ENCODE results near the gene TRAK2. TPM values are rescaled to one million over a fixed set of nuclear protein-coding genes. Genes with fewer than 3 reads are reported as not detected.

TRAK2 gene, protein sequence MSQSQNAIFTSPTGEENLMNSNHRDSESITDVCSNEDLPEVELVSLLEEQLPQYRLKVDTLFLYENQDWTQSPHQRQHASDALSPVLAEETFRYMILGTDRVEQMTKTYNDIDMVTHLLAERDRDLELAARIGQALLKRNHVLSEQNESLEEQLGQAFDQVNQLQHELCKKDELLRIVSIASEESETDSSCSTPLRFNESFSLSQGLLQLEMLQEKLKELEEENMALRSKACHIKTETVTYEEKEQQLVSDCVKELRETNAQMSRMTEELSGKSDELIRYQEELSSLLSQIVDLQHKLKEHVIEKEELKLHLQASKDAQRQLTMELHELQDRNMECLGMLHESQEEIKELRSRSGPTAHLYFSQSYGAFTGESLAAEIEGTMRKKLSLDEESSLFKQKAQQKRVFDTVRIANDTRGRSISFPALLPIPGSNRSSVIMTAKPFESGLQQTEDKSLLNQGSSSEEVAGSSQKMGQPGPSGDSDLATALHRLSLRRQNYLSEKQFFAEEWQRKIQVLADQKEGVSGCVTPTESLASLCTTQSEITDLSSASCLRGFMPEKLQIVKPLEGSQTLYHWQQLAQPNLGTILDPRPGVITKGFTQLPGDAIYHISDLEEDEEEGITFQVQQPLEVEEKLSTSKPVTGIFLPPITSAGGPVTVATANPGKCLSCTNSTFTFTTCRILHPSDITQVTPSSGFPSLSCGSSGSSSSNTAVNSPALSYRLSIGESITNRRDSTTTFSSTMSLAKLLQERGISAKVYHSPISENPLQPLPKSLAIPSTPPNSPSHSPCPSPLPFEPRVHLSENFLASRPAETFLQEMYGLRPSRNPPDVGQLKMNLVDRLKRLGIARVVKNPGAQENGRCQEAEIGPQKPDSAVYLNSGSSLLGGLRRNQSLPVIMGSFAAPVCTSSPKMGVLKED
- 22.8 and 28.5 TPM in 2 replicates for total RNA-seq

DNA sequence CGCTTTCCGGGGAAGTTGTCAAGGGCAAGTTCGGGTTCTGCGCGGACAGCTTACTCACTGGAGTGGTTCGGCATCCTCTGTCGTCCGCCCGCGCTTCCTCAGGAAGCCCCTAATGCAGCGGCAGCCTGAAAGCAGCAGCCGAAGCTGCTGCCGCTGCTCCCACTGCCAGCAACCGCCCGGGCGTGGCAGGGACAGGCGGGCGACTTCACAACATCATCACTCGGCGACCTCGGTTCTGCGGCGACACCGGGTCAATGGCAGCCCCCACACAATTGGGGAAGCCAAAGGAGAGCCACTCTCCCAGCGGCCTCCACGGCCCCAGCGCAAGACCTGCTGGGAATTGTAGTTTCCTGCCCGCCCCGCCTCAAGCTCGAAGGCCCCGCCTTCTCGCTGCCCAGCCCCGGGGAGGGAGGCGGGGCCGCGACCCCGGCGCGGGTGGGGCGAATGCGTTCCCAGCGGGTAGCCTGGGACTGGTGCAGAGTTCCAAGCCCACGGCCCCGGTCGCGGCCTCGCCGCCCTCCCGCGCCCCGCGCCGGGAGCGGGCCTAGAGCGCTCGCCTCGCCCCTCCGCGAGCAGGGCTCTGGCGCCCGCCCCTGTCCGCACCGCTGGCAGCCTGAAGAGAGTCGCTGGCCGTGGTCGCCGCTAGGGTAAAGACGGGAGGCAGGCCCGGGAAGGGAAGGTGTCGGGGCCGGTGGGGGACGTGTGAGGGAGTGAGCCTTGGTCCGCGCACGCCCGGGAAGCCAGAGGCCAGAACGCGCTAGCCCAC, at the start of gene TRAK2, which contains the start of gene STRADB:
Gene TRAK2, minus strand, starts transcription at position 167 of the 766 bp plus-strand sequence. CDS start 30,951 bp downstream, outside the sequence.
Gene STRADB, plus strand, starts transcription at position 449 of the 766 bp plus-strand sequence. CDS start 3,101 bp downstream, outside the sequence.

DNA sequence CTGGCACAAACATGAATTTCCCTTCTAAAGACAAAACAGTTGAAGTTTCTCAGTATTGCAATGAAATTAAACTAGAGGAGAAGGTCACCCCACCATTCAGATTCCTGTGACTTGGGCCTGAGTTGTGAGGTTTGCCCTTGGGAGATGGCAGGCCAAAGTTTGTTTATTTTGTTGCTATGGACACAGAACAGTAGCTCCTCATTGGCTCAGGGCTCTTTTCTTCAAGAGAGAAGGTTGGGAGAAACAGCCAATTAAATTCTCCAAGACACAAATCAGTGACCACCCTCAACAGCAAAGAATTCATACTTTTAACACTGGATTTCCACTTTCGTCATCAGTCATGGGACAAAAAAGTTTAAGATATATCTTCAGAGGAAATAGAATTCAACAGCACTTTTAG, 94.0 kb downstream of the TRAK2 start, which contains the start of gene FLACC1:
Gene FLACC1, minus strand, starts transcription at position 125 of the 400 bp plus-strand sequence. CDS start 5,941 bp downstream, outside the sequence.

Other genes starting within 250 kb of the TRAK2 start
- gene CASP8, start 190.9 kb downstream of the TRAK2 start, total RNA-seq, result 21.0 and 22.8 TPM in 2 replicates
- 0.44 TPM in 1 of 2 replicates, not detected in the other for gene FLACC1, start 94.1 kb downstream of the TRAK2 start, total RNA-seq
- 29.9 and 32.0 TPM in 2 replicates for gene STRADB, start 282 bp upstream of the TRAK2 start, total RNA-seq
- 38.1 and 49.4 TPM in 2 replicates for gene TMEM237, start 192.0 kb upstream of the TRAK2 start, total RNA-seq
- gene MPP4, start 247.2 kb upstream of the TRAK2 start, total RNA-seq, result 8.3 and 13.2 TPM in 2 replicates

Measured in mammary microvascular endothelial cell (primary cell).